ENCODE measurements around the gene CYP2W1.

DNA sequence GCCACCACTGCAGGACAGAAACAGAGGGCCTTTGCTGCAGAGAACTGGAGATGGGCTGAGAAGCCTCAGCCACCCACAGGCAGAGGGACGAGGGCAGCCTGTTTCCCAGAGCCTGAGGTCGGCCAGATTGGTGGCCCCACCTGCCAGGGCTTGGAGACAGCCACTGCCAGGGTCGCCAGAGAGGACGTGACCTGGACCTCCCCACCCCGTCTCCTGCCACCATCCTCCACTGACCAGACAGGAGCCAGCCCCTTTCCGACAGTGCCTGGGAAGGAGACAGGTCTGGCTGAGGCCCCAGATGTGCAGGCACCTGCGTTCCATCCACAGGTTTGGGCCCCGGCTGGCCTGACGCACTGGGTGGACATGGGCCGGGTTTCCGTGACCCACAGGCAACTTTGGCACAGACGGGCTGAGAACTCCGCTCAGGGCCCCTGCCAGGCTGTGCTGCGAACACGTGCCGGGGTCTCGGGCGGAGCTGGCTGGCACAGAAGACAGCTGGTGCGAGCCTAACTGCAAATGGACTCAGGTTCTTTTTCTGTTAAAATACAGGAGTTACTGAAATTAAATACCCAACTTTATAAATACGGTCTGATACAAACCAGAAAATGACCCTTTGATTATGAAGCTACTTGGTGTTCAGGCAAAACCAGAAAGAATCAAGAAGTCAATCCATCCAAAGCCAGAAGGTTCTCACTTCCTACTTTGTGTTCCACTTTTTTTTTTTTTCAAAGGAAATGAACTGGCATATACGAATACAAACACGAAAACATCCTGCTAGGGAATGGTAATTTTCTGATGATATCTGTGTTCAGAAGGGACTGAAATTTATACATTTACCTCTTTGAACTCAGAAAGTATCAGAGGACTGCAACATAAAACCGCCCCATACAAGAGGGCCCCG is 14.5 kb upstream of the CYP2W1 start:
- TF ChIP-seq, protein P1, sequence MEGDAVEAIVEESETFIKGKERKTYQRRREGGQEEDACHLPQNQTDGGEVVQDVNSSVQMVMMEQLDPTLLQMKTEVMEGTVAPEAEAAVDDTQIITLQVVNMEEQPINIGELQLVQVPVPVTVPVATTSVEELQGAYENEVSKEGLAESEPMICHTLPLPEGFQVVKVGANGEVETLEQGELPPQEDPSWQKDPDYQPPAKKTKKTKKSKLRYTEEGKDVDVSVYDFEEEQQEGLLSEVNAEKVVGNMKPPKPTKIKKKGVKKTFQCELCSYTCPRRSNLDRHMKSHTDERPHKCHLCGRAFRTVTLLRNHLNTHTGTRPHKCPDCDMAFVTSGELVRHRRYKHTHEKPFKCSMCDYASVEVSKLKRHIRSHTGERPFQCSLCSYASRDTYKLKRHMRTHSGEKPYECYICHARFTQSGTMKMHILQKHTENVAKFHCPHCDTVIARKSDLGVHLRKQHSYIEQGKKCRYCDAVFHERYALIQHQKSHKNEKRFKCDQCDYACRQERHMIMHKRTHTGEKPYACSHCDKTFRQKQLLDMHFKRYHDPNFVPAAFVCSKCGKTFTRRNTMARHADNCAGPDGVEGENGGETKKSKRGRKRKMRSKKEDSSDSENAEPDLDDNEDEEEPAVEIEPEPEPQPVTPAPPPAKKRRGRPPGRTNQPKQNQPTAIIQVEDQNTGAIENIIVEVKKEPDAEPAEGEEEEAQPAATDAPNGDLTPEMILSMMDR (conservative IDR thresholded peaks at IDR 0.05; ENCODE audit: low read depth, low read length) = no peak
- no peak for TF ChIP-seq EZH2 (IDR thresholded peaks at IDR 0.05; ENCODE audit: low read length, unreplicated experiment)

Data from PC-3 (cell line).